NCI-H1417 (cell line): ENCODE data around the gene ATCAY.
"Not testable (repeated sequence)": the region's sequence is repeated elsewhere in the genome, so short reads cannot be mapped to it uniquely, and the experiment has no call there.

Experiments
- DNase-seq, 3 experiments: peaks; one replicate each; lab custom pipeline; 2025; lab: John Stamatoyannopoulos, UW

ATCAY gene

DNA sequence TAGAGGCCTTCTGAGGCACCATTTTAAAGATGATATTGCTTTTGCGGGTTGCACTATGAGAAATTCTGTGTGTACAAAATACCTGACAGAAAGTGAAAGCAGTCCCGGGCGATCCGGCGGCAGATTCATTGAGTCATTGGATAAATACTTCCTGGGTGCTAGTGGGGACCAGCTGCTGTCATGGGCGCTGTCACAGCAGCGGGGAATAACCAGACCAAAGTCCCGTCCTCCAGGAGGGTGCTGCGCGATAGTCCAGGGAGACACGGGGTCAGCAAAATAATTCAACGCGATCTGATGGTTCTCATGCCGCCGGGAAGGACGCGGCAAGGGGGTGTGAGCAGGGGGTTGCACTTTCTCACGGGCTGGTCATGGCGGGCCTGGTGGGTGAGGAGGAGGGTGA, 25.2 kb upstream of the ATCAY start:
- no peak for DNase-seq

DNA sequence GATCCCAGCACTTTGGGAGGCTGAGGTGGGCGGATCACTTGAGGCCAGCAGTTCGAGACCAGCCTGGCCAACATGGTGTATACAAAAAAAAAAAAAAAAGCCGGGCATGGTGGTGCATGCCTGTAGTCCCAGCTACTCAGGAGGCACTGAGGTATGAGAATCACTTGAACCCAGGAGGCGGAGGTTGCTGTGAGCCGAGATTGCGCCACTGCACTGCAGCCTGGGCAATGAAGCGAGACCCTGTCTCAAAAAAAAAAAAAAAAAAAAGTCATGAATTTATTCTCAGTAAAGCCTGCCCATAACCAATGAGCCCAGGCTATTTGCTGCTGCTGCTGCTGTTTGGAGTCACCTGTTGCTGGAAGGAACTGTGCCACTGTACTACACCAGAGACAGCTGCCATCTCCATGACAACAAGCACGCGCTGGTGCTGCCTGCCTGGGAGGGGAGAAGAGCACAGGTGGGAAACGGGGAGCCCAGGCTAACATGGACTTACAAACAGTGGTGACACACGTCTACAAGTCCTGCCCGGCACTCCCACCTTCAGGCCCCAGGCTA, 23.0 kb upstream of the ATCAY start:
- DNase-seq, result peak; percentile 7 to 88 (median 63)

- DNase-seq, result no peak
Observed at GRCh38 chr19:3860499-3860898, 20.0 kb upstream of the ATCAY start.

DNA sequence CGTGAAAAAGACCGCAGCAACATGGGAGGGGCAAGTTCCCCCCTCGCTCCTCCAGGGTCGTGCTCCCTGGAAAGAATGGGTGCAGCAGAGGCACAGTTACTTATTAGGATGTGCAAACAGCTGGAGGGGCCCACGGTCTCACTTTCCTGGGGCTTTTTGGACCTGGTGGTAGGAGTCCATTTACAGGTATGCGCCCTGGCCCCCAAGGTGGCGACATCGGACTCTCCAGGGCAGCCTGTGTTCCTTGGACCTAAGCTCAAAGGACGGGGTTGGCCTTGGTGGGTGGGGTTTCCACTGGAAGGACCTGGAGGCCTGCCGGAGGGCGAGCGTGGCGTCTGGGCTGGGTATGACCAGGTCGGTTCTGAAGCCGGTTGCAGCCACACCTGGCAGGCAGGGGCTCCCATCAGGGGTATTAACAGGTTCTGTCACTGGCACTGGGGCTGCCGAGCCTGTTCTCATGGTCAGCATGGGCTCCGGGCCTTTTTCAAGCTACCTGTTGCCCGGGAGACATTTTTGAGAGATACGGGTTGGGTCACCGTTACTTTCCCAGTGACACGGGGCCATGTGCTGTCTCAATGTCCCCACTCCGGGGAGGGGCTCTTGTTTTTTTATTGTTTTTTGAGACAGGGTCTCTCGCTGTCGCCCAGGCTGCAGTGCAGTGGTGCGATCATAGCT, 17.5 kb upstream of the ATCAY start:
- DNase-seq, result no peak

DNA sequence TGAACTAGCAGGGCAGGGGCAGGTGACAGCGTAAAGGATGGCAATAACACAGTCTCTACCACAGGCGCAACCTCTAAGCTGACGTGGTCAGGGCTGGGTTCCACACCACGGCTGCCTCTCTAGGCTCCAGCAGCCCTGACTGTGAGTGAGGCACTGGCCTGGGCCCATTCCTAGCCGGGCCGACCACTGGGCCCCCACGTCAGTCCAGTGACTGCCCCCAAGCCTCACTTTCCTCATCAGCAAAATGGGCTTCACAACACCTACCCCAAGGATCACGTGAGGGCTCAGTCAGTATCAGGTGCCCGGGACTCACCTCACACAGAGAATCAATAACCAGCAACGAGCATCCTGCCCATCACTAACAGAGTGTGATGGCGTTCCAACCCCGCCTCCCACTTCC, 16.8 kb upstream of the ATCAY start:
- no peak for DNase-seq

GRCh38 chr19:3866910-3867638, 13.4 kb upstream of the ATCAY start:
- DNase-seq, result no peak

- no peak for DNase-seq
Observed at GRCh38 chr19:3867971-3868769, 12.3 kb upstream of the ATCAY start.

DNA sequence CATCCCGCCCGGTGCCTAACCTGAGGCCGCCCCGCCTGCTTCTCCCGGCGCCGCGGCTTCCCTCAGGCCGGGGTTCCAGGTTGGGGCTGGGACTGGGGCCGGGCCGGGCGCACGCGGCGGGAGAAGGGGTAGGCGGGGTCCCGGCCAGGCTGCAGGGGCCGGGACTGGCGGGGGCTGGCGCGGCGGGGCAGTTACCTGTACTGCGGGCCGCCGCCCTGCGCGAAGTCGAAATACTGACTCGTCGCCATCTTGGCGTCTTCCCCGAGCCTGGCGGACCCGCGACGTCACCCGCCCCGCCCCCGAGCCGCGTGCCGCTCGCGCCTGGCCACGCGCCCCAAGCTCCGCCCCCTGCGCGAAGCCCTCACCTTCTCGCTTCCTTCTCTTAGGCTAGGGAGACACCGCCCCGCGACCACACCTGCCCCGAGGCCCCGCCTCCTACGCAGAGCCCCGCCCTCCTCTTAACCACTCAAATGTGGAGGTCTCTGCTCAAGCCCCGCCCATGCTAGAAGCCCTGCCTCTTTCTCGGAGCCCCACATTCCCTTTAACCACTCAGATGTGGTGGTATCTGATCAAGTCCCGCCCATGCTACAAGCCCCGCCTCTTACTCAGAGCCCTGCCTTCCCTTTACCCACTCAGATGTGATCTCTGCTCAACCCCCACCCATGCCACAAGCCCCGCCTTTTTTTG, 11.6 kb upstream of the ATCAY start, which contains the start of gene ZFR2:
Gene ZFR2 (minus strand): TSS at position 269 of the 687 bp plus-strand sequence. CDS start 21 bp downstream, at position 248.
- peak in 2 of 3 experiments; percentile 99 to 100 for DNase-seq

DNA sequence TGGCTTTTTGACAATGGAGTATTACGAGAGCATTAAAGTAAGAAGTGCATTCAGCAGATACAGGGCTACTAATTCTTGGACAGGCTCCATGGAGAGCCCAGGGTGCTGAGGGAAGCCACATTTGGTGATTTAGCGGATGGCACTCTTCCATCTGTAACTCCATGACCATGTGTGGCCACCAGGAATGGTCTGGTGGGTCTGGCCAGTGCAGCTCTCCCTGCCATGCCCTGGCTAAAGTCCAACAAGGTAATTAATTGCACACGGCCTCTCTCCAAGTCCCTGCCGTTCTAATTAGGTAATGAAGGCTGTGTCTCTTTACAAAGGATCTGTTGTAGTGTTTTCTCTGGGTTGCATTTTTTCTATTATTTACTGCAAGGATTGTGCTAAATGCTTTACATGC, 7.3 kb upstream of the ATCAY start:
- DNase-seq, result peak in 1 of 3 experiments; percentile 50

GRCh38 chr19:3874695-3875094, 5.8 kb upstream of the ATCAY start:
- DNase-seq, result not testable (repeated sequence)

DNA sequence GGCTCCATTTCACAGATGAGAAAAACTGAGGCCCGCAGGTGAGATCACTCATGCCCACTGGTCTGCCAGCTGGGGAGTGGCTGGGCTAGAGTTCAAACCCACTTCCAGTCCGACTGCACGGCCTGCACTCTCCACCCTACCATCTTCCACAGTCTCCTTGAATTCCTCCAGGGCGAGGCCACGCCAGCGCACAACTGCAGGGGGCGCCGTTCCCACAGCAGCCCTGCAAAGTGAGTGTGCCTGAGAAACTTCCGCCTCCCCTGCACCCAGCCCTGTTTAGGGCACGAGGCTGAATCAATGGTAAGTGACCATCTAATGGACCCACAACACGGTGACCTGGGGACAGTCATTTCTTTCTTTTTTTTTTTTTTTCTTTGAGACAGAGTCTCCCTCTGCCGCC, 829 bp upstream of the ATCAY start:
- DNase-seq, result peak in 1 of 3 experiments; percentile 28

DNA sequence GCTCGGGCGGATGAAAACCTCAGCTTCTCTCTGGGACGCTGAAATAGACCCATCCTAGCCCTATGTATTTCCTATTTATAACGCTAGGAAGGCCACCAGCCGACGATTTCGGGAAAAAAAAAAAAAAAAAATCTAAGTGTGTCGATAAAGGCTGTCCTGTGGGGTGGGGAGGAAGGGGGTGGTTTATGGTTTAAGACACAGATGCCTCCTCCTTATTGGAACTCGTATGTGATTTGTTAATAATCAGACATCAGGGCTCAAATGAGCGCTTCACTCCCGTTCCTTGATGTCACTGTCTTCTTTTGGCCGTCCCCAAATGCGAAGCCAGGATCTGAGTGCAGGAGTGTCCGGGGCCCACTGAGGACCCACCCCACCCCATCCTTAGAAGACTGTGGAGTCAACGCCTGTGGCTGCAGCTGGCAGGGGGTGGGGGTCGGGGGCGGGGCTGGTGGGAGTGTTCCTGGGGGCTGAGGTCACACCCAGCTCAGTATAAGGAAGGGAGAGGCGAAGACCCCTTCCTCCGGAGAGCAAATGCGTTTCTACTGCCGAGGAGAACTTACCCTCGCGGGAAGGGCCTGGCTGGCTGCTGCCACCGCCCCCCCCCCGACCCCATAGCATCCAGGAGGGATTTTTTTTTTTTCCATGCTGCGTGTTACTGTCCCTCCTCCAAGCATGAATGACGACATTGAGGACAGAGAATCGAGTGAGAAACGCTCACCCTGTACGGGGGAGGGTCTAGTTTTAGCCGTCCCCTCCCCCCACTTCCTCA, 971 bp downstream of the ATCAY start:
- DNase-seq, result peak in 2 of 3 experiments; percentile 66 to 73

GRCh38 chr19:3882041-3882384, 1.5 kb downstream of the ATCAY start:
- no peak for DNase-seq

DNA sequence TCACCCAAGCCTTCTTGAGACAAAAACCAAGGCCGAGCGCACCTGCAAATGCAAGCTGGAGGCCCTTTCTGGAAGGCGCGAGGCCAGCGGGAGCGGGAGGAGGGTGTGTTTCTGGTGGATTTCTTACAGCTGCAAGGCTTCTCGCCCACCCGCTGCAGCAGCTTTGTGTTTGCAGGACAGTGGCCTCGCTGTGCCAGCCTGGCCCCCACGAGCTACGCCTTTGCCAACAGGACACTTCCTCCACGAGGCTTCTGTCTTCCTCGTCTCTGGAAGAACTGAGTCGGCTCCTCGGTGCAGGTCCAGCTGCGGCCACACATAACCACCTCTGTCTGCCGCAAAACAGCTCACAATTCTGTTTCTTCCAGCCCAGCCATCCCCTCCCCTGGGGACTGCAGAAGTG, 10.1 kb downstream of the ATCAY start:
- no peak for DNase-seq

GRCh38 chr19:3893509-3894179, 13.2 kb downstream of the ATCAY start:
- DNase-seq, result peak in 1 of 3 experiments; percentile 84

DNA sequence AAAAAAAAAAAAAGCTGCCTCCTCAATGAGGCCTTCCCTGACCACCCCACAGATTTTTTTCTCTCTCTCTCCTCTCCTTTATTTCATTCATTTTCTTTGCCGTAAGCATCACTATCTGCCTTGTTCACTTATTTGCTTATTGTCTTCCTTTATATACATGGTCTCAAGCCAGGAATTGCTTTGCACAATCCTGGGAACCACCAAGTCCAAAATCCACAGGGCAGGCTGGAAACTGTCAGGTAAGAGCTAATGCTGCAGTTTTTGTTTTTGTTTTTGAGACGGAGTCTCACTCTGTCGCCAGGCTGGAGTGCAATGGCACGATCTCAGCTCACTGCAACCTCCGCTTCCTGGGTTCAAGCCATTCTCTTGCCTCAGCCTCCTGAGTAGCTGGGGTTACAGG, 14.5 kb downstream of the ATCAY start:
- DNase-seq, result not testable (repeated sequence)

GRCh38 chr19:3895788-3896187, 15.3 kb downstream of the ATCAY start:
- DNase-seq, result no peak

GRCh38 chr19:3897936-3898335, 17.5 kb downstream of the ATCAY start:
- DNase-seq, result no peak

DNA sequence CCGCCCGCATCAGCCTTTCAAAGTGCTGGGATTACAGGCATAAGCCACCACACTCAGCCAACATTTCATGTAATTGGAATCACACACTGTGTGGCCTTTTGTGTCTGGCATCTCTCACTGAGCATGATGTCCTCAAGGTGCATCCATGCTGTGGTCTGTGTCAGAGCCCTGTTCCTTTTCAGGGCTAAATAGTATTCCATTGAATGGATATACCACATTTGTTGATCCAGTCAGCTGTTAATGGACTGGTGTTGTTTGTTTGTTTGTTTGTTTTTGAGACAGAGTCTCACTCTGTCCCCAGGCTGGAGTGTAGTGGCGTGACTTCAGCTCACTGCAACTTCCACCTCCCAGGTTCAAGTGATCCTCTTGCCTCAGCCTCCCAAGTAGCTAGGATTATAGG, 17.9 kb downstream of the ATCAY start:
- no peak for DNase-seq

- DNase-seq, result no peak
Observed at GRCh38 chr19:3899531-3900294, 19.2 kb downstream of the ATCAY start.
